Fibroblast of skin of left quadriceps (primary cell): ENCODE results near the gene FRG2.
"Not testable (repeated sequence)": the region's sequence is repeated elsewhere in the genome, so short reads cannot be mapped to it uniquely, and the experiment has no call there.

Experiments used
- DNase-seq, 2 experiments: peaks; one replicate each; pipeline ENCODE4 v3.0.0-alpha.2; 2013; ENCODE audit warnings: low read depth in 2 of 2

The FRG2 gene

DNA sequence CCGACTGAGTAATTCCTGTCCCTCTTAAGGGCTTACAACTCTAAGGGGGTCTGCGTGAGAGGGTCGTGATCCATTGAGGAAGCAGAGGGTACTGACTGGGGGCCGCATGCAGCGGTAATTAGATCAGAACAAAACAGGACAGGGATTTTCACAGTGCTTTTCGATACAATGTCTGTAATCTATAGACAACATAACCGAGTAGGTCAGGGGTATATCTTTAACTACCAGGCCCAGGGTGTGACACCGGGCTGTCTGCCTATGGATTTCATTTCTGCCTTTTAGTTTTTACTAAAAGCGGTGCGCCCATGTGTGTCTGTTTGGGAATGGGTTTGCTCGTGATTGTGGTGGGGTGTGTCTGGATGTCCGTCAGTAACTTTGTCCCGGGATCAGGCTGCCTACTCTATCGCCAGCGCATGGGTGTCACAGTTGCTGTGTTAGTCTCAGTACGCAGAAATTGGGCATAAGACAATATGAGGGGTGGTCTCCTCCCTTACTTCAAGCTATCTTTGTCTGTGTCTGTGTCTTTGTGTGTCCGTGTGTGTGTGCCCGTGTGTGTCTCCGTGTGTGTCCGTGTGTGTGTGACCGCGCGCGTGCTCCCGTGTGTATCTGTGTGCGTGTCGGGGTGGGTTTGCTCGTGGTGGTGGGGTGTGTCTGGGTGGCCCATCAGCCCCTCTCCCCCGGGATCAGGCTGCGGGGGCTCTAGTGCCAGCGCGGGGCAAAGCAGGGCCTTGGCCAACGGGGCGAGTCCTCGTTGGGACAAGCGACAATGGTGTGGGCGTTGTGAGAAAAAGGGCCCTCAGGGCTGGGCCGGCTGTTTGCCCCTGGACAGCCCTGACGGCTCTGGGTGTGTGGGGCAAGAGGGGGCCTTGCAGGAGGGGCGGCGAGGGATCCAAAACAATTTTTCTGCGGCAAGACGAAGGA lies 10.4 kb downstream of the FRG2 start:
- DNase-seq: no peak

DNA sequence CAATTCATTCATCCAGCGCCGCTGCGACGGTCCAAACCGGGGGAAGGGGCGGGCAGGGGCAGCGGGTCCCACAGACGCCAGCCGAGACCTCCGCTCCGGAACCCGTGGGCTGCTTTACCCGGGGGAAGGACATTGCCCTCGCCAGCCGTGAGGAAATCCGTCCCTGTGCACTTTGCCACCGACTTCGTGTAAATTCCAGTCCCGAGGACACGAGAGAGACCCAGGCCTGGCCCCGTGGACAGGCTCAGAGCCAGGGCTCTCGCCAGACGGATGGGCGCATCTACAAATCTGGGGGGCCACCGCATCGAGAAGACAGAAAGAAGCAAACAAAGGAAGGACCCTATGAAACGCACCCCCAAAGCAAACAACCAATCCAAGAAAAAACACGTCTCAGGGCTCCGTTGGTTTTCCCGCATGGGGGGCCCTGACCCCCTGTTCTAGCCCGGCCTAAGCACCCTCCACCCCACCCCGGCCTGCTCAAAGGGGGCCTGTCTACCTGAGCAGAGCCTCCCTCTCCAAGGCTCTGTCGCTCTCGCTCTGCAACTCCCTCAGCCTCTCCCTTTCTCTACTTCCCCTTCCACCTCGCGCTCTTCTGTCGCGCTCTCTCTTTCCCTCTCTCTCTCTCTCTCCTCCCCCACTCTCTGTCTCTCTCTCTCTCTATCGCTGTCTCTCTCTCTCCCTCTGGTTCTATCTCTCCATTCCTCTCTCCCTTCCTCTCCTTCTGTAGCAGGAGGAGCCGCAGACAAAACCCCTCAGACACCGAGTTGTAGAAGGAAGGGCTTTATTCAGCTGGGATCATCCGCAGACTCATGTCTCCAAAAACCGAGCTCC lies 11.3 kb downstream of the FRG2 start:
- DNase-seq: no peak

DNA sequence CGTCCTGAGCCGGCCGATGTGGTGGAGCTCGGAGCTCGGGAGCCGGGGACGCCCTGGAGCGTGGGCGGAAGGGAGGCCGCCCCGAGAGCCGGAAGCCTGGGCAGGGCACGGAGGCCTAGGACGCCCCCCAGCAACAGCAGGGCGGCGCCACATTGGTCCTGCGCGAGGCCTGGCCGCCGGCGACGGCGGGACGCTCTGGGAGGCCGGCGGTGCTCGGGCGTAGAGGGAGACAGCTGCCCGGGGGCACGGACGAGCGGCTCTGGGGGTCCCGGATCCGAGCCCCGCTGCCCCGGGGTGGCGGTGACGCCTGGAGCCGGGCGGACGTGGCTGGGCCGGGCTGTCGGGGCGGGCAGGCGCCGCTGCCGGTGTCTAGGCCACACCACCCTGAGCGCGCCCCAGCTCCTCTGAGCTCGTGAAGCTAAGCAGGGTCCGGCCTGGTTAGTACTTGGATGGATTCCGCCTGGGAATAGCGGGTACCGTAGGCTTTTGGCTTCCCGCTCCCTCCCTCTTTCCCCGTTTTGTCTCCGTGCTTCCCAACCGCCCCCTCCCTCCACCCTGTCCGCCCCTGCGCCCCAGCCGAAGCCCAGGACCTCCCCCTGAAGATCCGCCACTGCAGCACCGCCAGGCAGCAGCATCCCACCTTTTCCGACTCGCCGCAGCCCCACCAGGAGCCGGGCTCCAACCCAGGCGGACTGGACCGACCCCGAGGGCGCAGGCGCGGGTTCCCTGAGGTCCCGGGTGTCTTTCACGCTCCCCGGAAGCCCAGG lies 12.1 kb downstream of the FRG2 start:
- DNase-seq: peak in 1 of 2 experiments; percentile 0

- not testable (repeated sequence) for DNase-seq
These were observed 37.1 kb downstream of the FRG2 start for GRCh38 chr4:189989941-189990340.

- DNase-seq: no peak
These were observed 38.1 kb downstream of the FRG2 start for GRCh38 chr4:189988877-189989431.

- not testable (repeated sequence) for DNase-seq
These were observed 41.3 kb downstream of the FRG2 start for GRCh38 chr4:189985651-189986243.

DNA sequence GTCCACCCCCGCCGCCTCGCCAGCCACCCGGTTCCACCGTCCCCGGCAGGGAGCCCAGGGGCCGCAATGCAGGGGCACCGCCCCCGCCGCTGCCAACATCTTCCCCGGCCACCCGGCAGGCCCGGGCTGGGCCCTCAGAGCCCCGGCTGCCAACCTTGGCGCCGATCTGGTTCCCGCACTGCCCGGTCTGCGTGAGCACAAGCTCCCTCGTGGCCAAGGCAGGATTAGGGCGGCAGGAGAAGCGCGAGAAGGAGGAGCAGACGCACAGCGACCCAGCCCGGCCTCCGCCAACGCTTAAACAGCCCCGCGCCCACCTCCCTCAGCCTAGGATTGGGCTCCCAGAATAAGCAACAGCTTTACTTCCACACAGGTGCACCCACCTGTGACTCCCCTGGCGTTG lies 42.4 kb downstream of the FRG2 start:
- not testable (repeated sequence) for DNase-seq

DNA sequence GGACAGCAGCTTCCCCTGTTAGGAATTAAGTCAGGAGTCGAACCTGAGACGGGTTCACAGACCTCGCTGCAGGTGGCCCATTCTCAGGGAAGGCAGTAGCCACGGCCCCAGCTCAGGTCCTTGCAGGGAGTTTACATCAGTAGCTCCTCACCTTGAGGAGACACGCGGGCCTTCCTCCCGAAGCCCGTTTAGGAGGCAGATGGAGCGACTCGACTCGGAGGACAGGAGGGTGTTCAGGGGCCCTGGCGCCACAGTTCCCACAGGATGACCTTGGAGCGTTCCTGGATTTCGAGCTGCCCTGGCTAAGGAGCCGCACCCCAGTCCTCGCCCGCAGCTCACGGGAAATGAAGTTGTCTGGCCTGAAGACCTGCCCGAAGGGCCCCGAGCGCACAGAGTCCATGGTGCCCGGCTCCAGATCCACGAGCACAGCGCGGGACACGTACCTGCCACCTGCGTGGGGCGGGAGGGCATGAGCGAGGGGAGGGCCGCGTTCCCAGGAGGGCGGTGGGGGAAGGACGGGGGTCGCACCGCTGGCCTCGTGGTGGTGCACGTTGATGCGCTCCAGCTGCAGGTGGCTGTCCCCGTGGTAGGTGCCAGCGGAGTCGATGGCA lies 43.0 kb downstream of the FRG2 start:
- DNase-seq: not testable (repeated sequence)

GRCh38 chr4:189981970-189982369 lies 45.1 kb downstream of the FRG2 start:
- DNase-seq: no peak

GRCh38 chr4:189980292-189980691 lies 46.8 kb downstream of the FRG2 start:
- not testable (repeated sequence) for DNase-seq

- DNase-seq: no peak
These were observed 47.6 kb downstream of the FRG2 start for GRCh38 chr4:189979196-189980047.
